ENCODE results near the gene PRKN. TPM values are rescaled to one million over a fixed set of nuclear protein-coding genes. Genes with fewer than 3 reads are reported as not detected.

Gene PRKN
- total RNA-seq, 1 experiment from 2014 or later: 1.1 TPM

DNA sequence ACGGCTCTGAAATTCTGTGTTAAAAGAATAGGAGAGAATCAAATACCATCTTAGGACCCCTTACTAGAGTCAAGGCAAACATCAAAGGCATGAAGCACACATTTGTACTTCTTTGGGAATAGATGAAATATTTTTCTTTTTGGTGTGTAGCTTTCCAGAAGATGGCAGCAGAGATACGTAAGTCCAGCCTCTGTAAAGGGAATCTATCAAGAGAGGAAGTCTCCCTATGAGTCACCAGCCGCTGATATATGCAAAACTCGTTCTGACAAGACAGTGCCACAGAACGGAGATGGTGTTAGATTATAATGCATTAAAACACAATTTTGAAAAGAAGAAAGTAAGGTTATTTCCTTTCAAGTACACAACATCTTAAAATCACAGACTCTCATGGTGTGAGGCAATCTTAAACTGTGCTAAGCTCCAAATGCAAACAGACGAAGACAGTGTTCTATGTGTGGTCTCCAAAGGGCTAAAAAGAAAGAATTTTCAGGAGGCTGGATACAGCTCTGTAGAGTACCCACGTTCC lies 1333.7 kb downstream of the PRKN start:
- DNase-seq (ENCODE audit: low read depth): peak; percentile 68
- in situ Hi-C loops (cut with HindIII; ENCODE audit: low pct_unique_long_range_greater_than_20kb, low sequenced_read_pairs): no loop called here

- no peak for DNase-seq (ENCODE audit: low read depth)
- in situ Hi-C loops (cut with HindIII; ENCODE audit: low pct_unique_long_range_greater_than_20kb, low sequenced_read_pairs): no loop called here
These were observed 1334.3 kb downstream of the PRKN start for GRCh38 chr6:161393292-161393691.

- no peak for DNase-seq (ENCODE audit: low read depth)
- in situ Hi-C loops (cut with HindIII; ENCODE audit: low pct_unique_long_range_greater_than_20kb, low sequenced_read_pairs): no loop called here
These were observed 1337.8 kb downstream of the PRKN start for GRCh38 chr6:161389756-161390155.

- DNase-seq (ENCODE audit: low read depth): no peak
These were observed 1343.6 kb downstream of the PRKN start for GRCh38 chr6:161383951-161384350.

DNA sequence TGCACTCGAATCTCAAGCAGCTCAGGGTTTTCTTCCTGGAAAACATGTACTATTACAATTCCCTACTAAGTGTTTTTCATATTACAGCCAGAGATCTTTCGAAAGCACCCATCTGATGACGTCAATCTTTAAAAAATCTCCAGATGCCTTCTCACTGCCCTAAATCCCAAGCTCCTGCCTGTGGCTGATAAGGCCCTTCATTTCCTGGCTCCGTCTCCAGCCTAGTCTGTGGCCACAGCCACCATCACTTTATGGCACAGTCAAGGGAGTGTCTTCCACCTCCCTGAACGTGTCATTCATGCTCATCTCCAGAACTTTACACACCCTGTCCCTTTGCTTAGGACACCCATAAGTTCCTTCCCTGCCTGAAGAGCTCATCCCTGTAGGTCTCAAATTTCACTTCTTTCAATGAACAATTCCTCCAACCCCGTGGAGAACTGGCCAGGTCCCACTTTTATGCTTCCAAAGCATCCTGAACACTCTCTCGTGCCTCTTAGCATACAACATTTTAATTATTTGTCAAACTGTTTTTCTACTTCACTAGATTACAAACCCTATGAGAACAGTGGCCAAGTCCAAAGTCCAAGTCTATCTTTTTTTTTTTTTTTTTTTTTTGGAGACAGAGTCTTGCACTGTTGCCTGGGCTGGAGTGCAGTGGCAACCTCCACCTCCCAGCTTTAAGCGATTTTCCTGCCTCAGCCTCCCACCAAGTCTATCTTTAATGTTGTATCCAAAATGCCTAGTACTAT lies 1347.6 kb downstream of the PRKN start:
- in situ Hi-C loops (cut with HindIII; ENCODE audit: low pct_unique_long_range_greater_than_20kb, low sequenced_read_pairs): no loop called here
- DNase-seq (ENCODE audit: low read depth): no peak

More at GRCh38 chr6:161383951-161384350, 1343.6 kb downstream of the PRKN start:
- in situ Hi-C loops (cut with HindIII; ENCODE audit: low pct_unique_long_range_greater_than_20kb, low sequenced_read_pairs): no loop called here

DNA sequence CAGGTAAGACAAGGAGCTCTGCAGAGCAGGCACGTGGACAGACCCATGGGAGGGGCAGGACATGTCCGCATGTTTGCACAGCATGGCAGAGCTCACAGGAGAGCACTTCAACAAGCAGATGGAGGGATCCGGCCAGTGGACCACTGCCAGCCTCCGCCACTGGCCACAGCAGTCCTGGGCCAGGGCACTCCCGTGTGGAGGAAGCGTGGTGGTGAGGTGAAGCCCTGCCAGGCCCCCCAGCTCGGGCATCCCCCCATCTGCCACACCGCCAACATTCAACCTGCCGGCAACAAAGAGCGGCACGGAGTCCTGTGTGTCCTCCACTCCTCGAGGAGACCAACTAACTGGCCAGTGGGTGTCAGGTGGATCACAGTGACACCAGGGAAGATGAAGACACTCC lies 1349.5 kb downstream of the PRKN start:
- in situ Hi-C loops (cut with HindIII; ENCODE audit: low pct_unique_long_range_greater_than_20kb, low sequenced_read_pairs): no loop called here
- no peak for DNase-seq (ENCODE audit: low read depth)

- in situ Hi-C loops (cut with HindIII; ENCODE audit: low pct_unique_long_range_greater_than_20kb, low sequenced_read_pairs): no loop called here
- no peak for DNase-seq (ENCODE audit: low read depth)
These were observed 1350.5 kb downstream of the PRKN start for GRCh38 chr6:161377116-161377515.

DNA sequence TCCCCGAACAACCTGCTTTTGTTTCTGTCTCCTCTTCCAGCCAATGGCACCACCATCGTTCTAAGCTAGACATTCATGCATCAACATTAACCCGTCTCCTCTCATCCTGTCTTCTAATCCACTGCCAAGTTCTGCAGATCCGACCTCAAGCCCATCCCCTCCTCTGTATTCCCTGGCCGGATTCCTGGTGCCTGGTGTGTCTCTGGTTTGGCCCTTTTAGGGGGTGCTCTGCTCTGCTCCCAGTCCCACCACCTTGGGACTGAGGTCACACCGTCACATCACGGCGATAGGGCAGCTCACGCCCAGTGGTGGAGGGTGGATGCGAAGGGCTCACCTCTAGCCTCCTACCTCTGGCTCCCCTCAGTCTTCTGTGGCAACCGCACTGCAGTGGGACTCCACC lies 1351.2 kb downstream of the PRKN start:
- DNase-seq (ENCODE audit: low read depth): no peak
- in situ Hi-C loops (cut with HindIII; ENCODE audit: low pct_unique_long_range_greater_than_20kb, low sequenced_read_pairs): no loop called here

GRCh38 chr6:161374971-161375873 lies 1352.3 kb downstream of the PRKN start:
- no peak for DNase-seq (ENCODE audit: low read depth)

DNA sequence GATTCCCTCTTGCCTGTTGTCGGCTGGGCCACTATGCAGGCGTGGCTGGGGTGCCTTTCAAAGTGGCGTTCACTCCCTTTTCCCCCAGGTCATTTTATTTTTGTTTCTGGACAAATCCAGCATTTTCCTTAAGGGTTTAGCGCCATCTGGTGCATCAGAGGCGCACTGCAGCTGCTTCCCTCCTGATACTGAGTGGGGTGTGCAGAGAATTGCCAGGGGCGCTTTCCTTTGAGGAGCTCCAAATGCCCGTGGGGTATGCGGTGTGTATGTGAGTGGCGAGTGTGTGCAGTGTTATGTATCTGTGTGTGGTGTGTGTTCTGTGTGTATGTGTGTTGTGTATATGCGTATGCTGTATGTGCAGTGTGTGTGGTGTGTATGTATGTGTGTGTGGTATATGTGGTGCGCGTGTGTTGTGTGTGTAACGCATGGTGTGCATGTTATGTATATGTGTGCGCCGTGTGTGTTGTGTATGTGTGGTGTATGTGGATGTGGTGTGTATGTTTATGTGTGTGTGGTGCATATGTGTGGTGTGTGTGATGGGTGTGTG lies 1353.6 kb downstream of the PRKN start:
- DNase-seq (ENCODE audit: low read depth): peak; percentile 54
- in situ Hi-C loops (cut with HindIII; ENCODE audit: low pct_unique_long_range_greater_than_20kb, low sequenced_read_pairs): no loop called here

More at GRCh38 chr6:161374971-161375873, 1352.3 kb downstream of the PRKN start:
- in situ Hi-C loops (cut with HindIII; ENCODE audit: low pct_unique_long_range_greater_than_20kb, low sequenced_read_pairs): no loop called here

DNA sequence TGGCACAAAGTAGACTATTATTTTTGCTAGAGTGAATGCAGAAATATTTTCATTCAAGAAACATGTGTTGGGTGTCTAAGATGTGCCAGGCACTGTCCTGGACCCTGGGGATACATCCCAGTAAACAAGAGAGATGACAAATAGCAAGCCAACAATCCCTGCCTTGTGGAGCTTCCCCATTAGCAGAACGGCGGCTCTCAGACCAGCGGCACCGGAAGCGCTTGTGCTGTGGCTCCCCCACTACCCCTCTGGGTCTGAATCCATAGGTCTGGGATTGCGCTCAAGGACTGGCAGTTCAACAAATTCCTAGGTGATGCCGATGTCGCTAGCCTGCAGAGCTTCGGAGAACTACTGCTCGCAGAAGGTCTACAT lies 1355.2 kb downstream of the PRKN start:
- no peak for DNase-seq (ENCODE audit: low read depth)
- in situ Hi-C loops (cut with HindIII; ENCODE audit: low pct_unique_long_range_greater_than_20kb, low sequenced_read_pairs): no loop called here

GRCh38 chr6:161370880-161371279 lies 1356.7 kb downstream of the PRKN start:
- in situ Hi-C loops (cut with HindIII; ENCODE audit: low pct_unique_long_range_greater_than_20kb, low sequenced_read_pairs): no loop called here
- peak; percentile 60 for DNase-seq (ENCODE audit: low read depth)

- in situ Hi-C loops (cut with HindIII; ENCODE audit: low pct_unique_long_range_greater_than_20kb, low sequenced_read_pairs): no loop called here
- DNase-seq (ENCODE audit: low read depth): peak; percentile 89
These were observed 1358.2 kb downstream of the PRKN start for GRCh38 chr6:161369339-161369738.

DNA sequence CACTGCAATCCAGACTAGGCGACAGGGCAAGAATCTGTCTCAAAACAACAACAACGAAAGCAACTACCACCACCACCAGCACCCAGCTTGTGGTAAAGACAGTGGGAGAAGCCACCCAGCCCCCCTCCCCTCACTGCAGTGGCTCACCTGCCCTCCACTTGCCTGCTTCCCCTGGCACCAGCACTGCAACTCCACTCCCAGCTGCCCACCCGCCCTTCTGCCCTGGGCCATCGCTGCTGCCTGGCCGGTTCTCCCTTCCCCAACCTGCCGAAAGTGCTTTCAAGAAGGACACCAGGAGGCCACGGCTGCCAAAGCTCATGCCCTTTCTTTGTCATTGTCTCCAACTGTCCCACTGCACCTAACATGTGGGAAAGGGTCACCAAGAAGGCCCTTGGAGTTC lies 1359.1 kb downstream of the PRKN start:
- in situ Hi-C loops (cut with HindIII; ENCODE audit: low pct_unique_long_range_greater_than_20kb, low sequenced_read_pairs): no loop called here
- no peak for DNase-seq (ENCODE audit: low read depth)

- peak; percentile 45 for DNase-seq (ENCODE audit: low read depth)
- in situ Hi-C loops (cut with HindIII; ENCODE audit: low pct_unique_long_range_greater_than_20kb, low sequenced_read_pairs): no loop called here
These were observed 1360.1 kb downstream of the PRKN start for GRCh38 chr6:161367472-161367871.

- in situ Hi-C loops (cut with HindIII; ENCODE audit: low pct_unique_long_range_greater_than_20kb, low sequenced_read_pairs): no loop called here
- no peak for DNase-seq (ENCODE audit: low read depth)
These were observed 1361.2 kb downstream of the PRKN start for GRCh38 chr6:161366301-161366923.

- in situ Hi-C loops (cut with HindIII; ENCODE audit: low pct_unique_long_range_greater_than_20kb, low sequenced_read_pairs): no loop called here
- no peak for DNase-seq (ENCODE audit: low read depth)
These were observed 1361.9 kb downstream of the PRKN start for GRCh38 chr6:161365633-161366032.

DNA sequence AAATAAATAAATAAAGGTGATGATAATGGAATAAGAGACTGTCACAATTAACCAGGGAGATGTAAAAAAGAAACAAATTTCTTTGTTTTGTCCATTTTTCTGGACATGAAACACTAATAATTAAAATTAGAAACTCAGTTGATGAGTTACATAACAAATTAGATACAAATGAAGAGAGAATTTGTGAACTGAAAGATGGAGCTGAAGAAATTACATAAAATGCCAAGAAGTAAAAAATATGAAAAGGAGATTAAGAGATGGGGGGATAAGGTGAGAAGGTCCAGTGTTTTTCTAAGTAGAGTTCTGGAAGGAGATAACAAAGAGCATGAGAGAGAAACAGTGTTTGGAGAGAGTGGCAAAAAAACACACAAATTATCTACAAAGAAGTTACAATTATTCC lies 1364.3 kb downstream of the PRKN start:
- in situ Hi-C loops (cut with HindIII; ENCODE audit: low pct_unique_long_range_greater_than_20kb, low sequenced_read_pairs): no loop called here

More for the DNA sequence above, 1364.3 kb downstream of the PRKN start:
- DNase-seq (ENCODE audit: low read depth): no peak
